Measurements from ENCODE around the gene MTURN. TPM values are rescaled to one million over a fixed set of nuclear protein-coding genes. Genes with fewer than 3 reads are reported as not detected.

The MTURN gene
- total RNA-seq, 2 experiments from 2014 or later, result 4.4 to 5.4 TPM

DNA sequence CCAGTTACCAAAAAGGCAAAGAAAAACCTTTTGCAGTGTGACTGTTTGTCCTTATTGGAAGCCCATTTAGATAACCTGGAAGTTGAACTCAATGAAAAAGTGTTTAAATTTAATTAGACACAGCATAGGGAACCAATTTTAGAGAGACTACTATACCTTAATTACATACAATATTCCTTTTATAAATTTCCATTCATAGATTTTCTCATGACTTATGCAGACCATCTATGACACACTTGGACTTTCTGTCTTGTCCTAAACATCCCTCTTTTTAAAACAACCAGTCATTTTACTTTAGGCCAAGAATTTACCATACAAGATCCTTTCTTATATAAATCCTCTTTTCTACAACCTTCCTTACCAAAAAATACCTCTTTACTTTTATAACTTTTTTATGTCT, 61.6 kb downstream of the MTURN start:
- ChIA-PET POLR2A (no interaction called here), CTCF (no interaction called here)

DNA sequence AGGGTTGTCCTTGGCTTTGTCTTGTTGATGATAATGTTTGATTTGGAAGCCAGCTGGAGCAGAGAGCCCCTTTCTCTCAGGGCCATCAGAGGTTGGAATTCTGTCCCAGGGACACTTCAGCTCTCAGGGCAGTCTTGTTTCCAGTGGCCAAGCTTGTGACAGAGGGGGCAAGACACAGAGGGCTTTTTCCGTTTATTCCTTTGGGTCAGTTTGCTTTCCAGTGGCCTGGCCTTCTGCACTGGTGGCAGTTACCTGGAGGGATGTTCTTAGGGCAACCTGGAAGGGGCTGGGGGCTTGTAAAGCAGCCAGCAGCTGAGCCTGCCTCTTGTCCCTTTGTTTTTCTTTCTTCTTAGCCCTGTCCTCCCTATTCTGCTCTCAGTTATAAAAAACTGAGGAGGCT, 62.7 kb downstream of the MTURN start:
- ChIA-PET POLR2A (interaction anchor here (0.6 kb wide), 1 partner anchor 281 kb away, joined by 3 read pairs; no protein-coding TSS in a partner anchor), CTCF (no interaction called here)

DNA sequence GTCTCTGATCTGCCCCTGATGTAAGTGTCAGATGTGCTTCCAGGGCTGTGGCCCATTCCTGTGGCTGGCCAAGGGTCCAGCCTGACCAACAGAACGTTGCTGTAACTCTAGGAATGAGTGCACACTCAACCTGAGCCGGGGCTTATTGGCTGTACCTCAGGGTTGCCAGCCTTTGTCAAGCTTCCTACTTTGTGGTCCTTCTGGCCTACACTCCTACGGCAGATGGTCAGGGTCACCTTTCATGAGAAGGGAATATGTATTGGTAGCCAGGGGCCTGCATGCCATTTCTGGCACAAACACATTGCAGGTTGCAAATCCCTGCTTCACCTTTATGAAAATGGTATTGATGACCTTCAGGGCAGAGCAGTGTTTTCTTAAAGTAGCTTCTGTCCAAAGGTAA, 64.5 kb downstream of the MTURN start:
- POLR2A ChIA-PET, result no interaction called here
- CTCF ChIA-PET, result no interaction called here

DNA sequence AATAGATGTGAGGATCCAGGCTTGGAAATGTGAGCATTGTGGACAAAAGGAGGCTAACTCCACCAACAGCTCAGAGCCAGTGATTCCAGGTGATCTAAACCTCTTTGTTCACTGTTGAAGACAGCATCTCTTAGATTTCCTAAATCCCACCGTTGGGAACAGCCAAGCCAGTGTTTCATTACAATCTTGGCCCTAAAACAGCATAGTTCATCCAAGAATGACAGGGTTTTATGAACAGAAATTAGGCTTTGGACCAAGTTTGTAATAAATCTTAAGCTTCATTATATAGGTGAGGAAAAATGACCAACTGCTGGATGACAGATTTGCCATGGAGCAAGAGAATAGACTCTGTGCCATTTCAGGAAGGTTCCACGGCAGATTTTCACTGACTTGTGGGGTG, 65.8 kb downstream of the MTURN start:
- POLR2A ChIA-PET, result no interaction called here

DNA sequence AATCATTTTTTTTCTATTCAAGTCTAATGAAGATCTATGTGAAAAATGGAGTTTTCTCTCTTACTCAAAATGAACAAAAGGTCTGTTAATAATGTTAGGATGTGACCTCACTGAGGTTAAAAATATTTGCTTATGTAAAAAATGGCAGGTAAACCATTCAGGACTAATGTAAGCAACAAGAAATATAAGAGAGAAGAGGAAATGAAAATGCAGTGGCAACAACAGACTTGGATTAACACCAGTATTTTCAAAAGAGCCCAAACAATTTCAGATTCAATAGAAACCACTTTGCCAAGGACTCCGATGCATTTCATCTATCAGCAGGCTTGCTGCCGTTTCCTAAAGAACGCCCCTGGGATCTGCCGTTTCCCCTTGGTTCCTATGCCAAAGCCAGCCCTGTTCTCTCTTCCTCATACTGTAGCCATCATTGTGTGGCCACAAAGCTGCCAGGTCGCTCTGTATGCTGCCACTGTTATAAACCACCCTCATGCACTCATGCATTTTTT, 66.4 kb downstream of the MTURN start:
- POLR2A ChIA-PET, result no interaction called here
- CTCF ChIA-PET, result interaction anchor here (0.6 kb wide), 1 partner anchor 429 kb away, joined by 4 read pairs; no protein-coding TSS in a partner anchor

More for the DNA sequence above, 65.8 kb downstream of the MTURN start:
- CTCF ChIA-PET, result no interaction called here

DNA sequence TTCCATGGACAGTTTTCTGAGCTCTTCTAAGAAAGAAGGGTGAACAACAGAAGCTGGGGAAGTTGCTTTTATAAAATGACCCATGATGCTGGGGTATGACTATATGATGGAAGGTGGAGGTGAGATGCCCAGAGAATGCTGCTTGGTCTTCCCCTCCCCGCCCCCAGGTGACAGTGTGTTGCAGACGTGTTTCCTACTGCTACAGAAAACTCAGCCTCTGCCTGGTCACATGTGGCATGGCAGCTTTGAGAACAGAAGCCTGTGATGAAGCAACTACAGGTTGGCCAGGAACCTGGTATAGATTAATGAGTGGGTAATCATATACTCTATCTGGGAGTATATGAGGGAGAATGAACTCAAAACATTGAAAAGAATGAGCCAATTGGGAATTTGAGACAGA, 67.1 kb downstream of the MTURN start:
- ChIA-PET POLR2A (no interaction called here), CTCF (interaction anchor here (0.6 kb wide), 1 partner anchor 430 kb away, joined by 4 read pairs; no protein-coding TSS in a partner anchor)

DNA sequence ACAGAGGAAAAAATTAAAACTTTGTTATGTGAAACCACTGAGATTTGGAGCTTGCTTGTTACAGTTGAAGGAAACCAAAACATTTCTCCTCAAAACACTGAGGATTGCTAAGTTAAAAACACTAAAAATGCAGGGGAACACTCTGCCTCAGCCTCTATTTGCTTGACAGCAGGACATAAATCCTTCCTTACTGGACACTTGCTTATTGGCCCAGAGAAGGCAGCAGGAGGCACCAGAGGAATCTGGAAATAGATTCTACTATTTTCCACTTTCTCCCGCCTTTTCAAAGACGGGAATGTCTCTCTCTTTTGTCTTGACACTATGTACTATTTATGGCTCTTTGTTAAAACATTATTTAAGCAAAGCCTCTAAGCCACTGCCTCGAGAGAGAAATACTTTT, 67.9 kb downstream of the MTURN start:
- POLR2A ChIA-PET, result no interaction called here
- CTCF ChIA-PET, result no interaction called here

DNA sequence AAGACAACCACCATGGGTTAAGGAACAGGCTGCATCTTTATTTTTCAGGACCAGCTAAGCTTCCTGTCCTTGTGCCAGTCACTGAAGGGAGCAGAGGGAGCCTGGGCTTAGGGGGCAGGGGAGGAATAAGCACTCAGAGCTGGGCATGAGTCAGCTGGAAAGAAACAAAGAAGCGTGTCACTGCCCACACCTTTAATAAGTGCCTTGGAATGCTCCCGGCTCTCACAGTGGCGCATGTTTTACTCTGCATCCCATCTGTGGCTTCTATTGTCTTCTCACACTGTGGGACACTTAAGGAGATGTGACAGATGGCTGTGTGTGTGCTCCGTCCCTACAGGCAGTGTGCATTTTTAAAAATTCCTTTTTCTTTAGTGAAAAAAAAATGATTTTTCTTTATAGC, 71.7 kb downstream of the MTURN start:
- ChIA-PET CTCF (no interaction called here), POLR2A (no interaction called here)

DNA sequence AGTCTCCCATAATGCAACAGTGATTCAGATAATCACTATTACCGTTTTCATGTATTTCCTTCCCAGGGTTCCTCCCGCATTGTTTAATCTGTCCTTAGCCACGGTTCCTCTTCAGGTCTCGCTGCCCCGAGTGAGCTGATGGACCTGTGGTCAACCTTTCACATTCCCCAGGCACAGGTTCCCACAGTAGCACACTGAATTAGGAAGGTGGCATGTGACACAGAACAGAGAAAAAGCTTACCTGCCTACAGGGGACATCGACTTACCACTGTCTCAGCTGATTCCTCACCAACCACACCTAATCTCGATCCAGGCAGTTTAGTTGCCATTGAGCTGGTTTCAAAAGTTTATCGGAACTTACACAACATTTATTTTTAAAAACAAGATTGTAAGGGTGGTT, 72.2 kb downstream of the MTURN start:
- CTCF ChIA-PET, result no interaction called here
- POLR2A ChIA-PET, result no interaction called here

DNA sequence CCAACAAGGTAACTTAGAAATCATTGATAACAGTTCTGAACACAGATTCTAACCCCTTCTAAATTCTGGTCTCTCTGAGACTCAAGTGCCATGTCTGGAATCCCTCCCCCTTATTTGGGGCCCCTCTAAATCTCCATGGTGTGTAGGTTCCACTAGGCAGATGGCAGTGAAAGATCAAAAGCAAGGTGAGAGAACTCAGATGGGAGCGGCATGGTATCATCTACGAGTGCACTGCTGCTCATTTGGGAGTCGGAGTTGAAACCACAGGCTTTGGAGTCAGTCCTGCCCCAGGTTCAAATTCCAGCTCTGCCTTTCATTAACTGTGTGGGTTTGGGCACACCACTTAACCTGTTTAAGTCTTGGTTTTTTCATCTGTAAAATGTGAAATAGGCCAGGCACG, 72.6 kb downstream of the MTURN start:
- POLR2A ChIA-PET, result no interaction called here
- CTCF ChIA-PET, result no interaction called here

DNA sequence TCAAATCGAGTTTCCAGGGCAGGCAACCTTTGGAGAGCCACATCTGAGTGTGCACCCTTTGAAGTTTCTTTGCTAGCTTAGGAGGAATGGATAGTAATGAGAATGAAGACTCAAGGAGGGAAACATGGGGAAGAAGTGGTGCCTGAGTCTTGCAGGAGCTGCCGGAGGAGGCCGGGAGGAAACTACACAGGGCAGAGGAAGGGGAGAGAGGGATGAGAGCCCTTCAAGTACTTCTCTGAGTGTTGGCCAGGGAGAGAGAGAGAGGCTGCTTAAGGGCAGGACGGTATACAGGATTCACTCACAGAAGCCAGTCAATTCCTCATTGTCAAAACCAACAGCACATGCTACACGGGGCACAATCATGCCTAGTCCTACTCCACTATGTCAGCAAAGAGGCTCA, 75.2 kb downstream of the MTURN start:
- ChIA-PET CTCF (no interaction called here), POLR2A (no interaction called here)

Other genes with a start within 250 kb of the MTURN start
- gene SCRN1, start 145.2 kb upstream of the MTURN start, total RNA-seq, result 1 to 10 TPM; 3.4 to 4.7 TPM
- gene FKBP14, start 108.3 kb upstream of the MTURN start, total RNA-seq, result 1 to 10 TPM; 6.6 to 6.7 TPM
- gene PLEKHA8, start 106.6 kb upstream of the MTURN start, total RNA-seq, result 10 to 100 TPM; 12.4 to 13.5 TPM
- 1 to 10 TPM; 8.5 to 9.4 TPM for gene ZNRF2, start 149.6 kb downstream of the MTURN start, total RNA-seq

Data from activated CD8-positive, alpha-beta memory T cell treated with anti-CD3 and anti-CD28 coated beads for 36 hours (primary cell).